AG10803 (cell line): ENCODE measurements around the gene THSD4.
A peak's percentile ranks its signal among the peaks of the same experiment; 100 is the strongest.

Experiments
- DNase-seq: peaks from one replicate; pipeline ENCODE4 v3.0.0; 2010; ENCODE audit warnings: low read depth
- H3K4me3 ChIP-seq: 2 replicates; pipeline ENCODE4 v1.5.1; 2011; ENCODE audit warnings: mild to moderate bottlenecking, low read length, control low read depth
- TF ChIP-seq, protein P1 (sequence below): conservative IDR thresholded peaks from 2 replicates; pipeline ENCODE4 v1.5.1; 2011; ENCODE audit warnings: mild to moderate bottlenecking, low read length, control low read depth, inconsistent platforms

The THSD4 gene

DNA sequence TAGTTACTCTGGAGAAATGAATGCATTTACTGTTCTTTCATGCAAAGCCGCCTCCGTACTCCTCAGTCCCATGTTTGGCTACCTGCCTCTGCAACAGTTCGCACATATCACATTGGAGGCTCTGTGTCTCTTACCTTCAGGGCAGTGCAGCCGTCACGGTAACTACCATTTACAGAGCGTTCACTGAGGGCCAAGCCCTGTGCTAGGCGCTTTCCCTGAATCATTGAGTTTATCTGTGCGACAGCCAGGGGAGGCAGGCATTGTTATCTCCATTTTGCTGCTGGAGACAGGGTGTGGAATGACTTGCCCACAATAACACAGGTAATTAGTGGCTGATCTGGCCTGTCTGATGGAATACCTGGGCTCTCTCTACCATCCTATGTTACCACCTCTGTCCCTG, 115.0 kb downstream of the THSD4 start:
- no peak overlapping the region for H3K4me3 ChIP-seq
- no peak for DNase-seq
- TF ChIP-seq, protein P1, sequence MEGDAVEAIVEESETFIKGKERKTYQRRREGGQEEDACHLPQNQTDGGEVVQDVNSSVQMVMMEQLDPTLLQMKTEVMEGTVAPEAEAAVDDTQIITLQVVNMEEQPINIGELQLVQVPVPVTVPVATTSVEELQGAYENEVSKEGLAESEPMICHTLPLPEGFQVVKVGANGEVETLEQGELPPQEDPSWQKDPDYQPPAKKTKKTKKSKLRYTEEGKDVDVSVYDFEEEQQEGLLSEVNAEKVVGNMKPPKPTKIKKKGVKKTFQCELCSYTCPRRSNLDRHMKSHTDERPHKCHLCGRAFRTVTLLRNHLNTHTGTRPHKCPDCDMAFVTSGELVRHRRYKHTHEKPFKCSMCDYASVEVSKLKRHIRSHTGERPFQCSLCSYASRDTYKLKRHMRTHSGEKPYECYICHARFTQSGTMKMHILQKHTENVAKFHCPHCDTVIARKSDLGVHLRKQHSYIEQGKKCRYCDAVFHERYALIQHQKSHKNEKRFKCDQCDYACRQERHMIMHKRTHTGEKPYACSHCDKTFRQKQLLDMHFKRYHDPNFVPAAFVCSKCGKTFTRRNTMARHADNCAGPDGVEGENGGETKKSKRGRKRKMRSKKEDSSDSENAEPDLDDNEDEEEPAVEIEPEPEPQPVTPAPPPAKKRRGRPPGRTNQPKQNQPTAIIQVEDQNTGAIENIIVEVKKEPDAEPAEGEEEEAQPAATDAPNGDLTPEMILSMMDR: no peak

DNA sequence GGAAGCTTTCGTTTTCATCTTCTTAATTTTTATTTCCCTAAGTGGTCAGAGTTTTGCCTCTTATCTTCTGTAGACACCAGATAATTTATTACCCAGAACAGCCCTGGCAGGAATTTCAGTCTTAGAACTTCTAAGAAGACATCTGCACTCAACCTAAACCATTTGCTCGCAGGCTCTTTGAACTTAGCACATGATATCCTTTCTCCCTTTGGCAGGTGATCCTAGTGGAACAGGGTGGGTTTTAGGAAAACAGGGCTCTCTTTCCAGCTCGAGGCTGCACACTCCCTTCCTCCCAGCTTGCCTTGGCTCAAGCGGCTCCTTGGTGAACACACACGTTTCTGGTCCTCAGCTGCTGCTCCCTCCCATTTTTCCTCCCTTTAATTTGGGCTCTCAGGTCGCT, 116.5 kb downstream of the THSD4 start:
- H3K4me3 ChIP-seq: no peak overlapping the region
- DNase-seq: no peak
- TF ChIP-seq, protein P1: no peak

DNA sequence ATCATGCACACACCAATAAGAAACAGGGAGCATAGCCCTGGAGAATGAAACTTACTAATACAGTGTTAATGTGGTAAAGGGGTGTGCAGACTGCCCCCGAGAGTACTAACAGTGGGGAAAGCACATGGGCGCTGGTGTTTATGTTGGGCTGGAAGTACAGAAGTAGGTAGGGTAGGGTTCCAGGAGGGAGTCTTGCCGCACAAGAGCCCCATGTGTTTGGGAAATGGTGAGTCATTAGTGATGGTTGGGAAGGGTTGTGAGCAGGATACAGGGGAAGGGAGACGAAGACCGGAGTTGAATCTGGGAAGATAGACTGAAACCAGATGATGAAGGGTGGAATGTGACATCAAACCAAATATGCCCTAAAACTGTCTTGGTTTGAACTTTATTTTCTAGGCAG, 117.1 kb downstream of the THSD4 start:
- H3K4me3 ChIP-seq: no peak overlapping the region
- TF ChIP-seq, protein P1: no peak
- DNase-seq: no peak

DNA sequence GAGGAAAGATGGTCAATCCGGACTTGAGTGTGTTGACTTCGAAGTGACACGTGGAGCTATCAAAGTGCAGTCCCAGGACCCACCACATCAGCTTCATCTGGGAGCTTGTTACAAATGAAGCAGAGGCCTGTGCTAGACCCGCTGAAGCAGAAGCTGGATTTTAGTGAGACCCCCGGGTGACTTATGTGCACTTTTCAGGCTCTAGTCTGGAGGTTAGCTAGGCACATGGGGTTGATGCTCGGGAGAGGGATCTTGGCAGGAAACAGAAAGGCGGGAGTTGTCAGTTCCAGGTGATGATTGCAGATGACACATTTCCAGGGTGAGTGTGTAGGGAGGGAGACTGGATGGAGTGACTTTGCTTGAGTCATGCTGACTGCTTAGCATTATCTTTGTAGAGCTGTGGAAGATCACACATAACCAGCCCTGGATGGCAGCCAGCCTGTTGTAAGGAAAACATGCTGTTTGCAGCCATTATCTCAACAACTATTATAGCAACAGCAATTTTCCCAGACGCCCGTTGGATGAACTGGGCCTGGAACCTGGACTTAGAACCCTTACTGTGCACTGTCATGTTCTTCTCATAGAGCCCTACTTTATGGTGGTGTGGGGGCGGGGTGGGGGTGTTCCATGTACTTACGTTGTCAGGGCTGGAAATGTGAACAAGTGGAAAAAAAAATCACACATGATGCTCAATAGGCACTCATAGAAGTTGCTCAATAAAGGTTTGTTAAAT, 122.4 kb downstream of the THSD4 start:
- DNase-seq: peak; percentile 92
- H3K4me3 ChIP-seq: no peak overlapping the region
- TF ChIP-seq, protein P1: no peak; the same call in 1 of the 2 replicates

DNA sequence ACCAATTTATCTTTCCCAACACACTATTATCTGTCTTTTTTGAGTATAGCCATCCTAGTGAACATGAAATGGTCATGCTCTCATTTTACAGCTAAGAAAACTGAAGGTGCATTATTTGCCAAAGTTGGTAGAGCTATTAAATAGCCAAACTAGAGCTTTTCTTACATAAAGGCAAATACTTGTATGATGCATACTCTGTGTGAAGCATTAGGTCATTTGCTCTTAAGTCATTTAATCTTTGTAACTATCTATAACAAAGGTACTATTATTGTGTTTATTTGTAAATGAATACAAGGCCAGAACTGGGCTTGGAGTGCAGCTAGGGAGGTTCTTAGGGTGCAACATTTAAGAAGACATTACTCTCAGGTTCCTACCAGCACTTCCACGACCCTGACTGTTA, 123.7 kb downstream of the THSD4 start:
- no peak for DNase-seq
- TF ChIP-seq, protein P1: no peak
- H3K4me3 ChIP-seq: no peak overlapping the region

DNA sequence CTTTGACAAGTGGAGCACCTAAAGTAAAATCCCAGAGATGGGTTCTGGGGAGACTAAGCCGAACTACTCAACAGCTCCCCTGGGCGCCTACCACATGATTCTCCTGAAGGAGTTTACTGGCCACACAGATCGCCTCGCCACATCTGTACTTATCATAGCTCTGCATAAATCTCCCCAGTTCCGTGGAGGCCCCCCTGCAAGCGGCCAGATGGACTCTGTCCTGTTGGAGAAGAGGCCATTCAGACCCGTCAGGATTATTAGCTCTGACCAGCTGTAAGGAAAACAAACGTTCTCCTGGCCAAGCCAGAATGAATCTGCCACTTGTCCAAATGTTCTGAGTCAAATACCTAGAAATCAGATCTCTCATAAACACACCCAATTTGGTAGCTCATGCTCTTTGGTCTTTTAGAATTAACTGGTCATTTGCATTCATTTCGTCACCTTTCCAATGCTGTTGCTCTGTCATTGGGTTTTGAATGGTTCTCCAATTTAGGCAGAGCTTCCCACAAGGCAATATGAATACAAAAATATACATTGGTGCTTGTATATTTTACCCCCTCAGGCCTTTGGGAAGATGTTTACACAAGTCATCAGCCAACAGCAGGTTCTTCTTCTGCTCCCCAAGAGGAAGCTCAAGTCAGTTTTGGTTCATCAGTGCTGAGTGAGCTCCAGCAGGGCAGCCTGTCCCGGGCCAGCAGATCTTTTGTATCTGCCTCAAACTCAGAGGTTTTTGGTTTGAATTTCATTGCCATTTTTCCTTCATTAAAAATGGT, 124.5 kb downstream of the THSD4 start:
- TF ChIP-seq, protein P1: no peak
- DNase-seq: no peak
- H3K4me3 ChIP-seq: no peak overlapping the region

DNA sequence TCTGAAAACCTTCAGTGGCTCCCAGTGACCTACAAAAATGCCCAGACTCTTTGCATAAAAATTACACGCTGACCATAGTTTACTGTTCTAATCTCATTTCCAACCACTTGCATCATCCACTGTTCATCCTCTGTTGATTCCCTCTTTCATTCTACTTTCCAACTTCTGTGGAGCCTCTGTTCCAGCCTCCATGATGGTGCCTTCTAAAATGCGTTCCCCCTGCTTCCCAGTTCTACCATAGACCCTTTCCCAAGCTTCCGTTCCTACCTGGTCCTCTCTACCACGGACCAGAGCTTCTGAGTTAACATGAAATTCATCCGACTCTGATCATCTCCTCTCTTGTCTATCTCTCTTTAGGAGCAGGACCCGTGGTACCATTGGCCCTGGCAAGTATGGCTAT, 127.0 kb downstream of the THSD4 start:
- no peak for DNase-seq
- no peak overlapping the region for H3K4me3 ChIP-seq
- TF ChIP-seq, protein P1: no peak
